ENCODE measurements around the gene WDR59. TPM values are rescaled to one million over a fixed set of nuclear protein-coding genes. Genes with fewer than 3 reads are reported as not detected.

The WDR59 gene
- total and polyA plus RNA-seq, 11 donors, result 16.0 to 52.2 (median 39.5) TPM

DNA sequence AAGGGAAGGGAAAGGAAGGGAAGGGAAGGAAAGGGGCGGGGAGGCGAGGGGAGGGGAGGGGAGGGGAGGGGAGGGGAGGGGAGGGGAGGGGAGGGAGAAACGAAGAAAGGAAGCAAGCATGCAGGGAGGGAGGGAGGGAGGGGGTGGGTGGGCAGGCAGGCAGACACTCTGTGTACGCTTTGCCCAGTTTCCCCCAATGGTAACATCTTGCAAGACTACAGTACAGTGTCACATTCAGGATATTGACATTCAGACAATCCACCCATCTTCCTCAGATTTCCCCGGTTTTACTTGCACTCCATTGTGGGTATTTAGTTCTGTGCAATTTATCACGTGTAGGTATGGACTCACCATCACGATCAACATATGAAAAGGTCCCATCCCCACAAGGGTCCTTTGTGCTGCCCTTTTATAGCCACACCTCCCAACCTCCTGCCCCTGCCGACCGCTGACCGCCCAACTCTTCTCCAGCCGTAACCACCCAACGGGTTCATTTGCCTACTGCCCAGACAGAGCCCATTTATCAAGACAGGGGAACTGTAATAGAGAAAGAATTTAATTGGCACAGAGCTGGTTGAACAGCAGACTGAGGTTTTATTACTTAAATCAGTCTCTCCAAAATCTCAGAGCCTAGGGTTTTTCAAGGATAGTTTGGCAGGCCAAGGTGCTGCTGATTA is 118.9 kb downstream of the WDR59 start:
- H3K4me3 ChIP-seq, result no peak overlapping the region
- intact Hi-C loops (cut with DNase I), result no loop called here
- ATAC-seq (no peak), DNase-seq (no peak)
- H3K27me3 ChIP-seq, result no peaks in the 10 kb centered on the region
- H3K36me3 ChIP-seq, result no peaks in the 10 kb centered on the region
- H3K4me1 ChIP-seq, result peaks cover 0 to 12% (median 2%) of the 10 kb centered on the region in 12 donors
- no peak for TF ChIP-seq POLR2A (IDR thresholded peaks at IDR 0.05)
- TF ChIP-seq, protein P1, sequence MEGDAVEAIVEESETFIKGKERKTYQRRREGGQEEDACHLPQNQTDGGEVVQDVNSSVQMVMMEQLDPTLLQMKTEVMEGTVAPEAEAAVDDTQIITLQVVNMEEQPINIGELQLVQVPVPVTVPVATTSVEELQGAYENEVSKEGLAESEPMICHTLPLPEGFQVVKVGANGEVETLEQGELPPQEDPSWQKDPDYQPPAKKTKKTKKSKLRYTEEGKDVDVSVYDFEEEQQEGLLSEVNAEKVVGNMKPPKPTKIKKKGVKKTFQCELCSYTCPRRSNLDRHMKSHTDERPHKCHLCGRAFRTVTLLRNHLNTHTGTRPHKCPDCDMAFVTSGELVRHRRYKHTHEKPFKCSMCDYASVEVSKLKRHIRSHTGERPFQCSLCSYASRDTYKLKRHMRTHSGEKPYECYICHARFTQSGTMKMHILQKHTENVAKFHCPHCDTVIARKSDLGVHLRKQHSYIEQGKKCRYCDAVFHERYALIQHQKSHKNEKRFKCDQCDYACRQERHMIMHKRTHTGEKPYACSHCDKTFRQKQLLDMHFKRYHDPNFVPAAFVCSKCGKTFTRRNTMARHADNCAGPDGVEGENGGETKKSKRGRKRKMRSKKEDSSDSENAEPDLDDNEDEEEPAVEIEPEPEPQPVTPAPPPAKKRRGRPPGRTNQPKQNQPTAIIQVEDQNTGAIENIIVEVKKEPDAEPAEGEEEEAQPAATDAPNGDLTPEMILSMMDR (IDR thresholded peaks at IDR 0.05), result no peak
- no peaks in the 10 kb centered on the region for H3K9me3 ChIP-seq
- H3K27ac ChIP-seq, result no peak overlapping the region
- WGBS, 4 donors, result 63 to 64% (median 64%) methylated on average over 10 to 12 of the region's 12 CpGs

DNA sequence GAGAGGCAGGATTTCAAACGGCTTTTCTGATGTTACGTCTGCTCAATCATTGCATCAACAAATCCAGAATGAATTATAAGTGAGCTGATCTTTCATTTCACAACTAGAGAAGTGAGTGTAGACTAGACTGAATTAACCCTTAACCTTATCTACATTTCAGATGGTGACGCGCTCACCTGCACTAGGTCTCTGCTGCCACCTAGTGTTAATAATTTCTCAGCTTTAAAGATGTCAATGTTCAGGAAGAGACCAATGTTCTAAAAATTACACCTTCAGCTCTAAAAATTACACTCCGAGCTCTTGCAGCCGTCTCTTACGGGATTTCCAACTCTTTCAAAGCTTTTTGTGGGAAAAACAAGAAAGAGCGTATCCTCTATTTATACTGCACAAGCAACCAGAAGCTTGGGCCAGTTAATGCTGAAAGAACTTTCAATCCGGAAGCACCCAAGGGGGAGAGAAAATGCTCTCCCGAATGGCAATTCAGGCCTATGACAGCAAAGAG is 122.1 kb downstream of the WDR59 start:
- WGBS, 4 donors, result 23 to 31% (median 27%) methylated on average over 10 of the region's 10 CpGs
- H3K4me1 ChIP-seq, result peaks cover 0 to 9% (median 0%) of the 10 kb centered on the region in 12 donors
- no peaks in the 10 kb centered on the region for H3K9me3 ChIP-seq
- DNase-seq, result no peak
- no peaks in the 10 kb centered on the region for H3K27me3 ChIP-seq
- H3K36me3 ChIP-seq, result no peaks in the 10 kb centered on the region
- intact Hi-C loops (cut with DNase I), result loop anchor here (1.0 to 5.0 kb wide), 10 partner anchors 45 to 154 kb away; no protein-coding TSS in a partner anchor
- no peak overlapping the region for H3K27ac ChIP-seq
- TF ChIP-seq, protein P1 (IDR thresholded peaks at IDR 0.05), result peak; percentile 73 to 93 (median 81)
- TF ChIP-seq POLR2A (IDR thresholded peaks at IDR 0.05), result no peak
- H3K4me3 ChIP-seq, result no peak overlapping the region
- ATAC-seq, result peak in 1 of 4 donors; percentile 52

DNA sequence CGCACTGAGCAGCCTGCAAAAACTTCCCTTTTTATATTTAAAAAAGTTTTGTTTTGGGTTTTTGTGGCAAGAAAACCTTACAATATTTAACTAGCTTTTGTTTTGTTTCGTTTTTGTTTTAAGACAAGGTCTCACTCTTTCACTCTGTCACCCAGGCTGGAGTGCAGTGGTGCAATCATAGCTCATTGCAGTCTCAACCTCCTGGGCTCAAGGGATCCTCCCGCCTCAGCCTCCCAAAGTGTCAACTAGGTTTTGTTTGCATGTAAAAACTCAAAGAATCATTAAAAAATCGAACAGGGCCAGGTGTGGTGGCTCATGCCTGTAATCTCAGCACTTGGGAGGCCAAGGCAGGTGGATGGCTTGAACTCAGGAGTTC is 132.4 kb downstream of the WDR59 start:
- no peak overlapping the region for H3K27ac ChIP-seq
- intact Hi-C loops (cut with DNase I), result loop anchor here in 1 of 10 donors (5.0 kb wide), 1 partner anchor 125 kb away; no protein-coding TSS in a partner anchor
- H3K9me3 ChIP-seq, result no peaks in the 10 kb centered on the region
- TF ChIP-seq, protein P1 (IDR thresholded peaks at IDR 0.05), result no peak
- no peak for TF ChIP-seq POLR2A (IDR thresholded peaks at IDR 0.05)
- H3K36me3 ChIP-seq, result no peaks in the 10 kb centered on the region
- no peaks in the 10 kb centered on the region for H3K27me3 ChIP-seq
- WGBS, 4 donors, result 71 to 77% (median 74%) methylated on average over 4 of the region's 4 CpGs
- no peak overlapping the region for H3K4me3 ChIP-seq
- no peaks in the 10 kb centered on the region for H3K4me1 ChIP-seq
- DNase-seq (no peak), ATAC-seq (no peak)

DNA sequence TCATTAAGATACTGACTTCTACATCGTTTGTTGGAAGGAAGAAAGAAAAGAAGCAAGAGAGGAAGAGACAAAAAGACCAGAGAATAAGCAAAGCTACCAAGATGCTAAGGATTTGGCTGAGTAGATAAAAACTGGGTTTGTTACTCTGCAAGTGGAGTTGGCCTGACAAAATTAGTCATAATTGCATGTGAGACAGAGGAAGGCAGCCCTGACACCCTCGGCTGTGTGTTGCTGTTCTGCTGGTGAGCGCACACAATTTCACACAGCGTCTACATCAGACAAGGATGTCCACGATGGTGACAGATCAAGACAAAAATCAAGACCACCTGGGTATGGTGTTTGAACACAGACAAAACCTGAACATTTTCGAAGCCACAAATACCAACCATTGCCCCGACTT is 134.9 kb downstream of the WDR59 start:
- H3K27me3 ChIP-seq, result no peaks in the 10 kb centered on the region
- H3K4me3 ChIP-seq, result no peak overlapping the region
- no peaks in the 10 kb centered on the region for H3K36me3 ChIP-seq
- no peaks in the 10 kb centered on the region for H3K4me1 ChIP-seq
- no peaks in the 10 kb centered on the region for H3K9me3 ChIP-seq
- intact Hi-C loops (cut with DNase I), result loop anchor here in 1 of 10 donors (5.0 kb wide), 1 partner anchor 123 kb away; no protein-coding TSS in a partner anchor
- H3K27ac ChIP-seq, result no peak overlapping the region
- WGBS, 4 donors, result 72 to 87% (median 83%) methylated on average over 7 of the region's 7 CpGs
- TF ChIP-seq, protein P1 (IDR thresholded peaks at IDR 0.05), result no peak
- TF ChIP-seq POLR2A (IDR thresholded peaks at IDR 0.05), result no peak
- no peak for DNase-seq
- no peak for ATAC-seq

All from heart left ventricle (tissue), 16 donors.